ENCODE data around the gene EDC3. TPM values are rescaled to one million over a fixed set of nuclear protein-coding genes. Genes with fewer than 3 reads are reported as not detected.

The EDC3 gene
- total and polyA plus RNA-seq, 5 experiments from 2014 or later = 29.3 to 41.2 (median 35.2) TPM

Other genes with a start within 250 kb of the EDC3 start
- 10 to 100 TPM; 49.0 to 54.1 TPM for gene UBL7, start 234.9 kb downstream of the EDC3 start, total RNA-seq
- 100 to 1,000 TPM; 113 to 151 (median 150) TPM for gene UBL7, start 234.9 kb downstream of the EDC3 start, polyA plus RNA-seq
- 10 to 100 TPM; 35.8 to 37.8 TPM for gene ARID3B, start 154.8 kb downstream of the EDC3 start, total RNA-seq
- 10 to 100 TPM in 1 of 3 donors, 1 to 10 TPM in 2; 4.0 to 13.2 (median 7.5) TPM for gene ARID3B, start 154.8 kb downstream of the EDC3 start, polyA plus RNA-seq
- gene CLK3, start 80.2 kb downstream of the EDC3 start, total RNA-seq = 100 to 1,000 TPM; 223 to 227 TPM
- gene CLK3, start 80.2 kb downstream of the EDC3 start, polyA plus RNA-seq = 10 to 100 TPM; 49.0 to 92.8 (median 55.1) TPM
- under 1 TPM; 0.18 to 0.27 TPM for gene CYP1A1, start 29.5 kb upstream of the EDC3 start, total RNA-seq
- gene CYP1A1, start 29.5 kb upstream of the EDC3 start, polyA plus RNA-seq = not detected
- gene CYP1A2, start 52.8 kb upstream of the EDC3 start, total RNA-seq = not detected
- not detected for gene CYP1A2, start 52.8 kb upstream of the EDC3 start, polyA plus RNA-seq
- gene CSK, start 86.1 kb upstream of the EDC3 start, total RNA-seq = 100 to 1,000 TPM; 220 TPM
- 100 to 1,000 TPM in 1 of 3 donors, 10 to 100 TPM in 2; 70.8 to 124 (median 79.8) TPM for gene CSK, start 86.1 kb upstream of the EDC3 start, polyA plus RNA-seq
- gene LMAN1L, start 116.8 kb upstream of the EDC3 start, total RNA-seq = under 1 TPM; 0.57 to 0.80 TPM
- gene LMAN1L, start 116.8 kb upstream of the EDC3 start, polyA plus RNA-seq = not detected
- gene CPLX3, start 130.6 kb upstream of the EDC3 start, total RNA-seq = under 1 TPM; 0.39 to 0.44 TPM
- not detected for gene CPLX3, start 130.6 kb upstream of the EDC3 start, polyA plus RNA-seq
- 10 to 100 TPM; 82.8 to 83.6 TPM for gene ULK3, start 147.1 kb upstream of the EDC3 start, total RNA-seq
- gene ULK3, start 147.1 kb upstream of the EDC3 start, polyA plus RNA-seq = 10 to 100 TPM; 16.3 to 32.2 (median 16.6) TPM
- 100 to 1,000 TPM; 113 to 117 TPM for gene SCAMP2, start 177.3 kb upstream of the EDC3 start, total RNA-seq
- 100 to 1,000 TPM; 109 to 121 (median 119) TPM for gene SCAMP2, start 177.3 kb upstream of the EDC3 start, polyA plus RNA-seq
- 10 to 100 TPM; 74.3 to 77.4 TPM for gene MPI, start 194.0 kb upstream of the EDC3 start, total RNA-seq
- gene MPI, start 194.0 kb upstream of the EDC3 start, polyA plus RNA-seq = 10 to 100 TPM; 80.5 to 85.6 (median 85.3) TPM
- gene FAM219B, start 210.8 kb upstream of the EDC3 start, total RNA-seq = 10 to 100 TPM; 80.2 to 91.5 TPM
- gene FAM219B, start 210.8 kb upstream of the EDC3 start, polyA plus RNA-seq = 10 to 100 TPM; 18.8 to 22.3 (median 20.7) TPM
- gene COX5A, start 242.0 kb upstream of the EDC3 start, total RNA-seq = 10 to 100 TPM; 60.0 to 66.0 TPM
- 100 to 1,000 TPM; 268 to 362 (median 276) TPM for gene COX5A, start 242.0 kb upstream of the EDC3 start, polyA plus RNA-seq

Data from naive thymus-derived CD8-positive, alpha-beta T cell (primary cell).